GM19043 (cell line): Measurements from ENCODE around the gene SSUH2.
A peak's percentile ranks its signal among the peaks of the same experiment; 100 is the strongest.
"Not testable (repeated sequence)": the region's sequence is repeated elsewhere in the genome, so short reads cannot be mapped to it uniquely, and the experiment has no call there.

ENCODE experiments used
- ATAC-seq: cut with Tn5 transposase; IDR thresholded peaks from one replicate; pipeline ENCODE4 v1.9.1; 2021; ENCODE audit warnings: low read depth; ENCODE audit not compliant: unreplicated experiment

Gene SSUH2

DNA sequence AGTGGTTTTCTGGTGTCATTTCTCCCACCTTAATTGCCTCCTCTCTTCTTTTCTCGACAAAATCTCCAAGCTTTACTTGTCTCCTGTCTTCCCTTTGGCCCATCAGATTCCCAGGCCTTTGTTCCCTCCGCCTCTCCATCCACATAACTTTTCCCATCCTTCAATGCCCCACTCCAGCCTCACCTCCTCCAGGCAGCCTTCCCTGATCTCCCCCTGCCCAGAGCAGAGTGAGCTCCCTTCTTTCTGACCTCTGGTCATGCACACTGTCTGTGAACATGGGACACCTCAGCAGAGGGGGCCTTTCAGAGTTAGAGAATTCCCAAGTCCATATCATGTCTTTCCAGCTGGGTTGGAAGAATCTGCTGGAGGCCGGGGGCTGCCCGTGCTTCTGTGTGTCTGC is 14.6 kb upstream of the SSUH2 start:
- ATAC-seq, result no peak

DNA sequence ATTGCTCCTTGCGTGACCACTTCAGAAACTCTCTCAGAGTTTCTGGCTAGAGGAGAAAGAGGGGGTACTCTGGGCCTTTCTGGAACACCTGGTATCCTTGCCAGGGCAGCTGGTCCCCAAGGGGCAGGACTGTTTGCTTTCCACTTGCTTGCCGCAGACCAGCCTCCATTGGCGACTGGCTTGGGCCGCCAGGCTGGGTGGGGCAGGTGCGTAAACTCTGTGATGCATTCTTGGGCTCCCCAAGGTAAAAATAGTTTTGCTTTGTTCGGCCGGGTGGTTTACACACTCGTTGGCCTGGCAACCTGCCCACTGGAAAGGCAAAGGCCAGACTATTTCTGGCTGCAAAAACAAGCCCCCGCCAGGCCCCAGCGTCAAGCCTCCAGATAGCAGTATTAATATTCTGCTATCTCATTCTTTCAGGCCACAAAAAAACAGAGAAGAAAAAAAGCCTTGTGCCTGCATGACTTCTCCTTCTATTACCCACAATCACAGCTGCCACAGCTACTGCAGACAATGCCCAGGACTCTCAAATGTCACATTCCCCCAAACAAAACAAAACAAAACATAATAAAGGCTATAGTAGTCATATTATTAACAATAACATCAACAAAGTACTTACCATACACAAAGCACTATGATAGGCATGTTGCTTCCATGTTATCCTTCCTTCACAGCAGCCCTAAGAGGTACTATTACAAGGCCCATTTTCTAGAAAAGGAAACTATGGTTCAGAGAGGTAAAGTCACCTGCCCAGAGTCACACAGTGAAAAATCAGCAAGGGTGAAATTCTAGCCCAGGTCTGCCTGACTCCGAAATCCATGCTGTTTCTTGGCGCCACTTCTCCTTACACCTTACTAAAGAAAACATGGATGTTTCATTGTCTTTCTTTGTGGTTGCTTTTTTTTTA is 14.0 kb upstream of the SSUH2 start:
- ATAC-seq, result peak; percentile 83

DNA sequence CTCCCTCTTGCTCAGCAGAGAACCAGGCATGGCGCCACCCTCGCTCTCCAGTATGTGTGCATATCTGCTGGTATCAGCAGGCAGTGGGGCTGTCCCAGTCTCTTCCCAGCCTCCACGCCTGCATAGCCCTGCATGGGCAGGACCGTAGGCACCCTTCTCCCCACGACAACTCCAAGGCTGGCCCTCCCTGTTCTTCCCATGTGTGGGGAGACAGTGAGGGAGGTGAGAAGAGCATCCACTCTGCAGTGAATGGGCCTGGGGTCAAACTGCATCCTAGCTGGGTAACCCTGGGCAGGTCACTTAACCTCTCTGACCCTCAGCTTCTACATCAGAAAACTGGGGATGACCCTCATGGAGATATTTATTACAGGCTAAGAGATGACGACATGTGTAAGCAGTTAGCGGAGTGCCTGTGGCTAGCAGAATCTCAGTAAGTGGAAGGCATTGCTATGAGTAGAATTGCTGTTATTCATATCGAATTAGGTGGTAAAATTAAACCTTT is 13.3 kb upstream of the SSUH2 start:
- peak; percentile 32 for ATAC-seq

DNA sequence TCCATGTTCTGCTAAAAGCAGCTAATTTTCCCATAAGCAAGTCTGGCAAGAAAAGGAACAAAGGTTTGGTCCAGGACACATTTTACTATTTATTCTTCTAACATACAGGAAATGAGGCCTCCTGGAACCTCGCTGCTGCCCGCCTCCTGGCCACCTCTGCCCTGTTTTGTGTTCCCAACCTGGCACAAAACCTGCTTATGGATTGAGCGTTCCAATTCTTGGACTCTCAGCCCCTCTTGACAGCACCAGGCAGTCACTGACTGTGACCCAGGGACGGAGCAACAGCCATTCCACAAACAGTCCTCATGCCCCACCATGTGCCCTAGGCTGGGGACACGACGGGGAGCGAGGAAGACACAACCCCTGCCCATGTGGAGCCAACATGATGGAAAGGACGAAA is 11.6 kb upstream of the SSUH2 start:
- no peak for ATAC-seq

DNA sequence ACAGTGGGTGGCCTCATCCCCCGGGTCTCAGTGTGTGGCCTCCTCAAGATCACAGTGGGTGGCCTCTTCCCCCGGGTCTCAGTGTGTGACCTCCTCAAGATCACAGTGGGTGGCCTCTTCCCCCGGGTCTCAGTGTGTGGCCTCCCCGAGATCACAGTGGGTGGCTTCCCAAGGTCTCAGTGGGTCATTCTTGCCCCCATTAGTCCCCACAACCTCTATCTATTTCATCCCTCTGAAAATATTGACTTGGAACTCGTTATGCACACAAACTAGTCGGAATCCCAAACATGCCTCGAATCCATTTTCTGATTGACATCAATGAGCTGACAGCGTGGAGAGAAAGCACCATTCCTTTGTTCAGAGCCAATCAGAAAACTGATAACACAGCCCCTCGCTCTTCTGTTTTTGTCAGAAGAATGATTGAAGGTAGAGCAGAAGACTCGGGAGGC is 10.8 kb upstream of the SSUH2 start:
- ATAC-seq, result no peak

DNA sequence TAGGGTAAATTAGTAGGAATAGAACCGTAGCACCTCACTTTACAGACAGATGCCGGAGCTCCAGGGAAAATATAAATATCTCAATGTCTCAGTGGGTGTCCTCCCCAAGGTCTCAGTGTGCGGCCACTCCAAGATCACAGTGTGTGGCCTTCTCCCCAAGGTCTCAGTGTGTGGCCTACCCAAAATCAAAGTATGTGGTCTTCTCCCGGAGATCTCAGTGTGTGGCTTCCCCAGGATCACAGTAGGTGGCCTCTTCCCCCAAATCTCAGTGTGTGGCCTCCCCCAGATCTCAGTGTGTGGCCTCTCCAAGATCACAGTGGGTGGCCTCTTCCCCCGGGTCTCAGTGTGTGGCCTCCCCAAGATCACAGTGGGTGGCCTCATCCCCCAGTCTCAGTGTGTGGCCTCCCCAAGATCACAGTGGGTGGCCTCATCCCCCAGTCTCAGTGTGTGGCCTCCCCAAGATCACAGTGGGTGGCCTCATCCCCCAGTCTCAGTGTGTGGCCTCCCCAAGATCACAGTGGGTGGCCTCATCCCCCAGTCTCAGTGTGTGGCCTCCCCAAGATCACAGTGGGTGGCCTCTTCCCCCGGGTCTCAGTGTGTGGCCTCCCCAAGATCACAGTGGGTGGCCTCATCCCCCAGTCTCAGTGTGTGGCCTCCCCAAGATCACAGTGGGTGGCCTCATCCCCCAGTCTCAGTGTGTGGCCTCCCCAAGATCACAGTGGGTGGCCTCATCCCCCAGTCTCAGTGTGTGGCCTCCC is 10.2 kb upstream of the SSUH2 start:
- ATAC-seq, result not testable (repeated sequence)

DNA sequence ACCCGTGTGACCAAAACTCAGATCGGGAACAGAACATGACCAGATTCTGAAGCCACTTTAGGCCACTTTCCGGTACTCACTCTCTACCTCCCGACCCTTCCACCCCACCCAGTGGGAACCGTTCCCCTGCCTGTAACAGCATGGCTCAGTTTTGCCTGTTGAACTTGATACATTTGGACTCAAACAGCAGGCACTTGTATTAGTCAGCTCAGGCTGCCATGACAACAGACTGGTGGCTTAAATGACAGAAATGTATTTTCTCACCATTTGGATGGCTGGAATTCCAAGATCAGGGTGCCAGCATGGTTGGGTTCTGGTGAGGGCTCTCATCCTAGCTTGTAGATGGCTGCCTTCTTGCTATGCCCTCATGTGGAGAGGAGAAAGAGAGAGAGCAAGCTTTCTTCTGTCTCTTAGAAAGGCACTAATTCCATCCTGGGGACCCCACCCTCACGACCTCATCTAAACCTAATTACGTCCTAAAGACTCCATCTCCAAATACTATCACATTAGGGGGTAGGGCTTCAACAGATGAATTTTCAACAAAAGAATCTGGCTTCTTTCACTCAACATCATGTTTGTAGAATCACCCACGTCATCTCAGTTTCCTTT is 9.3 kb upstream of the SSUH2 start:
- ATAC-seq, result no peak

DNA sequence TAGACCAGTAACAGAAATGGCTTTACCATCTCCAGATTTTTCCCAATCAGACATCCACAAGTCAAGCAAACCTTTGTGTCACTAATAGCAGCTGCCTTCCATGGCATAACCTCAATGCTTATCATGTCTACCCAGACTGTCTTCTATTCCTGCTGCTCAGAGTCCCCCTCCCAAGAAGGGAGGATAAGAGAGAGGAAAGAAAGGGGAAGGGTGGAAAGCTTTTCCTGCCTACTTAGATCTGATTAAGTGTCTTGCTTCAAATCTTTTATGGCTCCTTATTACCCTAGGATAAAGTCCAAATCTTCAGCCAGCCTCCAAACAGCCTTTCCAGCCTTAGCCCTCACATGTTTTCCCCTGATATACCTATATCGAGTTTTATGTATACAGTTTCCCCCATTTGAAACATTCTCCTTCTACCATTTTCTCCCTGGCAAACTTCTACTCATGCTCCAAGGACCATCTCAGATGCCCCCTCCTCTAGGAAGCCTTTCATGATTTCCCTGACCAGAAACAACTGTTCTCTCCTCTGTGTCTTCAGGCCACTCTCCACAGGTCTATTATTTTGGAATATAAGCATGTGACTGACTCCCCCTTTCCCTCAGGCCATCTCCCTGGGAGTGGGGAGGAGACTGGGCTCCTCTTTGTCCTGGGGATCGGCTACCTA is 7.9 kb upstream of the SSUH2 start:
- no peak for ATAC-seq

DNA sequence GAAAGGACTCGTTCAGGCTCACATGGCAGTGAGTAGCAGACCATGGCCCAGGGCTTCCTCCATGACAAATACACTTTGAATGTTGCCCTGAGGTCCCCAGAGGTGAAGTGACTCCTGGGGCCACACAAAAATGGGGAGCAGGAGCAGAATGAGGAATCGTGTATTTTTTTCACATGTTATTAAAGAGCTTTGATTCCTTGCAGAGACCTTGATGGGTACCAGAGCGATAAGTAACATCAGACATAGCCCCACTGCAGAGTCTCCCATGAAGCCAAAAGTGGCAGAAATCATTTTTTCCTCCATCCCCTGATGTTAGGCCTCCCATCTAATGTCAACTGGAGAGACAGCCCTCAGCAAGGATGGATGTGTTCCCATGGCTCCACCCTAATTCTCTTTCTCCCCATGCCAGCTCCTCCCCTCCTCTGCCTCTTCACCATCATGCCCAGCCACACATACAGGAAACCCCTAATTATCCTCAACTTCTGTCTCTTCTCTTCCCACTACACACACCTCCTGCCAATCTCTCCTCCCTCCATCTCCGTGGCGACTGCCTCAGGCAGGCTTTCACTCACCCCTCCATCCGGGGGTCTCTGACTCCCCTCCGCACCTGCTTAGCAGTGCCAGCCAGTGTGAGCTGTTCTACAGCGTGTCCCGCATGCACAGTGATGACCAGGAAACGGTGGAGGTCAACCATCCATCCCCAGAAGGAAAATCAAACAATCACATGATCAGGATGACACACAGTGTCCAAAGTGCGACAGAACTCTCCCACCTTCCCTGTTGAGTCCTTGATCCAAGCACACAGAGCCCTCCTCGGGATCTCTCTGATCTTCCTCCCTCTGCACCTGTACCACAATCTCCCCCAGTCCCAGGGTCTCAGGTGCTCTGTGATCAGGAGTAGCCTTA is 7.1 kb upstream of the SSUH2 start:
- no peak for ATAC-seq

DNA sequence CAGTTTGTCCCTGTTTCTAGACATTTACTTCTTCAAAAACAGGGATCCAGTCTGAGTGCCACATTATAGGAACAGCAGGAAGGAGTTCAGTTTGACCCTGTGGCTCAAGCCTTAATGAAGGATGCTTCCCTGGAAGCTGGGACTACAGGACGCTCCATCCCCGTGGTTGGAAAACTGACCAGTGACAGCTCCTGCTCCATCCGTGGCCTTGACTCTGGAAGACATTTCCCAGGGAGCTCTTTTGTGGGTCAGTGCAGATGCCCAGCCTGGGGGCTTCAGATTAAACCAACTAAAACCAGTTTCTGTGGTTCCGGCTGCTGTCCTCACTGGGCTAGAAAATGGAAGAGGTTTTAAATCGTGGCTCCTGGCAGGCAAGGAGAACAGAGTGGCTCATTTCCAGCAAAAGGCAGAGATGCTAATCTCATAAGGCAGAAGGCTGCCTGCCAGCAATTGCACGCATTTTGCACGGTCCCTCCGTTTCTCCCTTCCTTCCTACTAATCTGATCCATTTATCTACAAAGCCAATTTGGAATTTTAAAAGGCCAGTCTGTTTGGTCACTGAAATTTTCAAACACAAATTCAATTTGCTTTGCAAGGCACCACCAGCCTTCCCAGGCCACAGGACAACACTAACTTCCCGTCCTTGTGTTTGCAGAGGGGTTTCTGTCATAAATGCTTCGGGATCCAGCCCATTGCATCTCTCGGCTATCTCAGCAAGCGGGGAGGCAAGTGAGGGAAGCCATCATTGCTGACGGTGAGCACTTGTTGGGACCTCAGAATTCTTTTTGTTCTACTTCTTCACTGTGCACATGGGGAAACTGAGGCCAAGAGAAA is 6.2 kb upstream of the SSUH2 start:
- ATAC-seq, result no peak

DNA sequence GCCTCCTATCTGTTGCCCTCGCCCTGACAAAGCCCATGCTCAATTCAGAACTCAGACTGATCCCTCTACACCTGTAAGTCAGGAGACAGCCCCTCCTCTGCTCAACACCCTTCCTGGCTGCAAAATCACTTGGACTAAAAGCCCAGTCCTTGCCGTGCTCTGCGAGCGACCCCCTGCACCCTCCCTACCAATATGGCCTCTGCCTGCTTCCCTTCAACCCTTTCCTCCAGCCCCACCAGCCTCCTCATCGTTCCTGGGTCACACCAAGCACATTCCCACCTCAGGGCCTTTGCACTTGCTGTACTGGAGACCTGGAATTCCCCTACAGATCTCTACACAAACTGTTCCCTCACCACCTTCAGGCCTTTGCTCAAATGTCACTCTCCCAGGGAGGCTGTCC is 5.2 kb upstream of the SSUH2 start:
- ATAC-seq, result no peak

DNA sequence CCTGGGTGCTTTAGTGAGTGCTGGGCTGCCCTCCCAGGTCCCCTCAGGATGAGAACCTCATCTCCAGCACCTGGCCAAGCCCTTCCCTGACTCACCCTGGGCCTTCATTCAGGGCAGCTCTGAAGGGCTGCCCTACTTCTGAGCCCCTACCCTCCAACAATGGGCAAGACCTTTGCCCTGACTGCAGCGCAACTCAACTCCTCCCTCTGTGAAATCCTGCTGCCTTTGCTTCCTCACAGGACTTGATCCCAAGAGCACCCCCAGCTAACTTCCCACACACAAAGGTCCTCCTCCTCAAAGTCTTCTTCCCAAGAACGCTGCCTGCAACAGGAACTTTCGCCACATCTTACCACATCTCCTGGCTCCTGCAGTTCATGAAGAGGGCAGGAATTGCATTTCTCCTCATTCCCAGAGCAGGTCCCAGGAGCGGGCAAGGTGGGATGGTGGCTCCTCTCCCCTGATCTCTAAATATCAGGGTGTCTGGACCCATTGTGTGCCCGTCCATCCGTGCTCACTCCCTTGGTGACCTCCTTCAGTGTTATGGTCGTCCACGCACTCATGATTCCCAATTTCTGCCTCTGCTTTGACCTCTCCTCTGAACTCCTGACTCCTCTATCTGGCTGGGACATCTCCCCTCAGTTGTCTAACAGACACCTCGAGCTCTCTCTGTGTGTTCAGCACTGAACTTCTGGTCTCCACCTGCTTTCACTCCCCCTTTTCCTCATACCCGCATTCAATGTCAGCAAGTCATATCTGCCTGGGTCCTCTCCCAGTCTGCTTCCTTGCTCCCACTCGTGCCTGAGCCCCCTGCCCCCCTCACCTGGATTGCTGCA is 4.5 kb upstream of the SSUH2 start:
- ATAC-seq, result no peak

DNA sequence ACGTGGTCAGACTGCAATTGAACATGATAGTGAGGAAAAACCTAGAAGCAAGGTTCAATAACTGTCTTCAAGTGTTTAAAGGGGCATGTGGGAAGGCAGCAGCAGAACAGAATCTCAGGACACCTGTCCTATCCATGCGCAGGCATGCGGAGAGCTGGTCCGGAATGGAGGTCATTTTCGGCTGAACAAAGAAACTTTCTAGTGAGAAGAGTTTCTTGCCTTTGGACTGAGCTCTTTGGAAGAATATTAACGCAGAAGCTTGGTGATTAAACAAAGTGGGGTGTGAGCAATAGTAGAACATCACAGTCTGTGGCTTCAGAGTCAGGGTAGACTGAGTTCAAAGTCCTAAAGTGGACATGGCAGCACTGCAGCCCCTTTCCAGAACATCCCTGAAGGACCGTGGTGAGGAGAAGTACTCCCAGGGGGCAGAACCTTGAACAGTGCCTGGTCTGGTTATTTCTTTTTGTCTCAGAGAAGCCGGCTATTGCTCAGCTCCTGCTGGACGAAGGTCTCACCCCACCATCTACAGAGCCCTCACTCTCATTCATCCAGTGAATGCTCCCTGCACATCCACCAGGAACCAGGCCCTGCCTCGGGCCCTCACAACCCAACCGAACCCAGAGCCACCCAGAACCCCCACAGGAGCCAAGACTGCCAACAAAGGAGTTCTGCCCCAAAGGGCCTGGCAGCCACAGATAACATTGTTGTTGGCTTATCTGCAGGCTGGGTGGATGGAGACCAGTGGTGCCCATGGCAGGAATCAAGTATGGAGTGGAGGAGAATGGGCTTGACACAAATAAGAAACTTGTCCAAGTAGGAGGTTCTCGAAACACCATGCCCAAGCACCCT is 2.8 kb upstream of the SSUH2 start:
- ATAC-seq, result no peak

DNA sequence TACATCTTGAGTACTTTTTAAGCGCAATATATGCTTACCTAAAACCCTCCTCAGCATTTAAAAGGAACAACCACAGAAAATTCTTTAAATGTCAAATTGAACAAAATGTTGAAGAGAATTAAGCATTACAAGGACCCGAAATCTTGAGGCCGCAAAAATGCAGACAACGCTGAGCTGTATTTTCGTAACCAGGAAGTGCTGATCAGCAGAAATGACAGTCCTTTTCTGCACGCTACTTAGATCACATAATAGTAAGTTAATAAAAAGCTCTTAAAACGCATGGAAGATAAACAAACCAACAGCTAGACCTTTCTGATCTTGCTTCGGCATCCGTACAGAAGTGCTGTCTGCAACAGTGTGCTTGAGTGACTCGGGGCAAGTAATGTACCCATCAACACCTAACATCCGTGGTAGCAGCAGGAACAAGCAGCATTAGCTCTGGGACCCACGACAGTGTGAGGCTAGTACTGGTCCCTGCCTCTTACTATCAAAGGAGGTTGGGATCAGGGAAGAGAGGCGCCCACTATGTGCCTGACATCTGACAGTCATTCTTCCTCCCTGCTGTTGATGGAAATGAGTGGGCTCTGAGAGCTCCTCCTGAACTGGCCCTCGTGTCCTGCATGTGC is 1.8 kb upstream of the SSUH2 start:
- ATAC-seq, result no peak

DNA sequence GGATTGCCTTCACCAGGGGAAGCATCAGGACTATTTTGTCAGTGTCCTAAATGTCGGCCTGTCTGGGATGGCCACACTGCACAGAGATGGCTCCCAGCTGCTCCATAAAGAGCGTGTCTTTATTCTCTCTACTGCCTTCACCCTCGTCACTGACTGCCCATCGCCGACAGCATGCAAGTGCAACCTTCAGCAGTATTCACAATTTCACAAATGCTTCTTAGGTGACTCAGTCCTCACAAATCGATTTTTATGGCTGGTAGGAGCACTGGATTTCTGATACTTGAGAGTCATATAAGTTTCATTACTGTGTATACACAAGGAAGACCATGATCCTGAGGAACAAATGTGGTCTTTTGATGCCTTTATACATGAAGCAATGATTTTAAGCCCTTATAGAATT is 1.1 kb upstream of the SSUH2 start:
- no peak for ATAC-seq

DNA sequence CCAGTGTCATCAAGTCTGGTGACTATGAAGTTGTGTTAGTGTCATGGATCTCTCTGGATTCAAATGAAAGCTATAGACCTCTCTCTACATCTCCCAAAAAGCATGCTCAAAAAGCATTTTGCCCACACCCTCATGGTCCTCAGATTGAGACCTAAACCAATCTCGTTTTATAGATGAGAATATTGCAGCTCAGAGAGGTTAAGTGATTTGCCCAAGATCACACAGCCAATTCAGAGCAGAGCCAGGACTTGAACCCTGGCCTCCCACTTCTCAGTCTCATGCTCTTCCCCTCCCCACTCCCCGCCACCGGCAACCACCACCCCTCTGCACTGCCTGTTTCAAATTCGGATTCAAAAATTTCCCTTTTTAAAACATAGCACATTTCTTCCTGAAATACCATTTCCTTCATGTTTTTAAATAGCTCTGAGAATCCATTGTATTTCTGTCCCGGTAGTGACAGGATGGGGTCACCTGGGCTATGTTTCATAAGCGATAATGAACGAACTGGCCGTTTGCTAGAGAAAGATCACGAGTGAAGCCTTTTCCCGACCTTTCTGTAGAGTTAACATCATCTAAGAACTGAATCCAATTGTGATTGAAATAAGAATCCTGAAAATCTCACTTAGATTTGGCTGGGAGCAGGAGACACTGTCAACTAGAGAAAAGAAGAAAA is 769 bp downstream of the SSUH2 start:
- ATAC-seq, result no peak
